ENCODE results near the gene KCTD16.

KCTD16 gene

DNA sequence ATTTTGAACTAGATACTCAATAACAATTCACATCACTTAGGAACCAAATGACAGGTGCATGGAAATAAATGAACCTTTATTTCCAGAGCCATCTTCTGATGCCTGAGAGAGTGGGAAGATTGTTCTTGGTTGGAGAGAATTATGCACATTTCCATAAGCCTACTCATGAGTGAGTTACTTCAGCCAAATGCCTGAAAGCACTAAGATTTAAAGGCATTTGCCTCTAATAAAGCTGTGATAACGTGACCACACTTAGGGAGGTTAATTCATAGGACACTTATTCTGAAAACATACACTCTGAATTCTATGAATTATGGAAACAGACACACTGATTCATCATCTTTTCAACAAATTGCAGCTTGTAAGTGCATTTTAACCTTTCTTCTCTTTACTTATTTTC lies 40.0 kb downstream of the KCTD16 start:
- DNase-seq, result no peak

DNA sequence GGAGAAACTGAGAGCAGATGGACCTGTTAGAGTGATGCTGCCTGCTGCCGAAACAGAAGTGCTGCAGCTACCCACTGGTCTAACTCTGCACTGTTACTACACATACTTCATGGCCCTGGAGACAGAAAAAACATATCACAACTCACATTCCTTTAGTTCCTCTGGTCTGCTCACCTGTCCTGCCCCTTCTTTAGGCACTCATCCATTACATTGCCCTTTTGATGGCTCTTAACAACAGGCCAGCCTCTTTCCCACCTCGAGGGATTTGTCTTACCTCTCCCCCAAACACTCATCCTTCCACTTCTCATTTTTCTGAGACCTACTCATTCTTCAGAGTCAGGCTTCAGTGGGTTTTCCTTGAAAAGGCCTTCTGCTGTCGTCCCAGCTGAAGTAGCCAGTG lies 49.2 kb downstream of the KCTD16 start:
- DNase-seq, result no peak

- no peak for DNase-seq
Measured at GRCh38 chr5:144227363-144227999, 56.8 kb downstream of the KCTD16 start.

DNA sequence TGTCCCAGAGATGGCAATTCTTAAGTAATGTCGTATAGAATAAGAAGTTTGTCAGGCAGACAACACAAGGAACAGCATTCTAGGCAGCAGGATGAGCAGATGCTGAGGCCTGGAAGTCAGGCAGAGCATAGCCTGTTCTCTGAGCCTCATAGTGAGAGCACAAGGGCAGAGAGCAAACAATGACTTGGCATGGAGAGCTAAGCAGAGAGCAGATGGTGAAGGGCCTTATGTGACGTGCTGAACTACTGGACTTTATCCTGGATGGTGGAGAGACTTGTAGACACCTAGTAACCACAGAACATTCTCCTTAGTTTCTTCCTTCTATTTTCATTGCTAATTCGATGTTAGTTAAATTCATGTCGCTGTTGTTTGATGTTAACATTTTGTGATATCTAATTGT lies 60.1 kb downstream of the KCTD16 start:
- no peak for DNase-seq

GRCh38 chr5:144232285-144232684 lies 61.6 kb downstream of the KCTD16 start:
- DNase-seq, result no peak

- DNase-seq, result no peak
Measured at GRCh38 chr5:144236499-144236898, 65.8 kb downstream of the KCTD16 start.

GRCh38 chr5:144237851-144238250 lies 67.2 kb downstream of the KCTD16 start:
- no peak for DNase-seq

GRCh38 chr5:144247131-144247530 lies 76.5 kb downstream of the KCTD16 start:
- DNase-seq, result no peak

DNA sequence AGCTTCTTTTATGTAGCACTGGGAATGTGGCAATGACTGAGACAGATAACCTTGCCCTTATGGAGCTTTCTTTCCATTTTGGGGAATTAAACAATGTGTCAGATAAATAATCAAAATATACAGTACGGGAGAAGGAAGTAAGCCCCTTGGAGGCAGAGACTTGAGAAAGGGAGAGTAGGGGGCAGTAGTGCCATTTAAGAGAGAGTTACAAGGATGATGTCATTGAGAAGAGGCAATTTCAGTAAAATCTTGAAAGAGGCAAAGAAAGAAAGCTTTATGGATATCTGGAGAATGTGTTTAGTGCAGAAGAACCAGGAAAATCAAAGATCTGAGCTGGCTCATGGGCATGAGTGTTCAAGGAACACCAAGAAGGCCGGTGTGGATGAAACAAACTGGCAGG lies 77.3 kb downstream of the KCTD16 start:
- no peak for DNase-seq

GRCh38 chr5:144249755-144250464 lies 79.2 kb downstream of the KCTD16 start:
- DNase-seq, result no peak

GRCh38 chr5:144254552-144254951 lies 83.9 kb downstream of the KCTD16 start:
- no peak for DNase-seq

DNA sequence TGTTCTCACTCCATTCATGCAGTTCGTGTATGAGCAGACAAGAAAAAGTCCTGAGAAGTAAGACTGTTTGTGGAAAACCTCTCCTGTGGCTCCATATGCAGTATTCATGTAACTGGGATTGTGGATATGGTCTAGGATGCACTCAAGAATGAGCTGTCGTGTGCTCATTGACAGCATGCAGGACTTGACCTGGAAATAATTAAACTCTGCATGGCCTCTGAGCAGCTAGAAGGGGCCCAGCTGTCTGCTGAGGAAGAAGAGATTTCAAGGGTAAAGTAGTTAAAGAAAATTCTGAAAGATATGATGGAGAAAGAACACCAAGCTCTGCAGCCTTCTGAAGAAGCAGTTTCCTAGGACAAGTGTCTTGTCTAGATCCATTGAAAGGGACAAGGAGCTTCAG lies 89.4 kb downstream of the KCTD16 start:
- DNase-seq, result no peak

DNA sequence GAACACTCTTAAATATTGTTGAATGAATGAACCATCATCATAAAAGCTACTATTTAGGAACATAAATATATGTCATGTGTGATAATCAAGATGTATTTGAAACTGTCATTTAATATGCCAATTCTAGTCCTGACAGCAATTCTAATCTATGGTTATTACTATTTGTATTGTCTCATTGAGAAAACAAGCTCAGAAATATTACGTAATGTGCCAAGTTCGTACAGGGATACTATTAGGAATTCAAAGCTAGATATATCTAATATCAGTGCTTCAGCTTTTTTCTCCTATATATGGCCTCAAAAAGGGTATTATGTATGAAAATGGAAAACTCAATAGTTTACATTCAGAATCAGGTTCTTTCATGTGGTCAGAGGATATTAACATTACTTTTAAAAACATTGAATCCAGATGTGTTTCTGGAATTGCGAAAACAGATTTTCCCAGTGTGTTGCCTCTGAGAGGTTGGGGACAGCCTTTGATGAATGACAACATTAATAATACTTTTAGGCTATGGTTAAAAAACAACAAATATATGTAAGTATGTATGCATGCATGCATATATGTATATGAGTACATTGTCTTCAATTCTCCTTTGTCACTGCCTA lies 95.1 kb downstream of the KCTD16 start:
- DNase-seq, result no peak

GRCh38 chr5:144267961-144268513 lies 97.4 kb downstream of the KCTD16 start:
- DNase-seq, result no peak

GRCh38 chr5:144273232-144274027 lies 102.8 kb downstream of the KCTD16 start:
- no peak for DNase-seq

DNA sequence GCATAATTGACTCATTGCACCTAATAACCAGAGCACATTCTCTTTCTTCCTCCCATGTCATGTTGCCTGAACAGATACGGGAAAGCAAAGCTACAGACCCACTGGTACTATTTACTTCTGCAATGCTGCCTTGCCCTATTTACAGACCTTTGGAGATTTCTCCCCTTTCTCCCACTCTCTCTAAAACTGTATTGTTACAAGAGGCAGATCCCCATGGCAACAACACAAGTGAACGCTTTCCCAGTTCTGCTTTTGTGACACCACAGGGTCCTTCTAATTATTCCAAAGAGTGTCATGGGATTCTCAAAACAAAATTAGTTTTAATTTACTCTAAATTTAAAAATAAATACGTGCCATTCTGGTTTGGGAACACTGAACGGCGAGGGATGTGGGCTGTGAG lies 104.7 kb downstream of the KCTD16 start:
- DNase-seq, result no peak

DNA sequence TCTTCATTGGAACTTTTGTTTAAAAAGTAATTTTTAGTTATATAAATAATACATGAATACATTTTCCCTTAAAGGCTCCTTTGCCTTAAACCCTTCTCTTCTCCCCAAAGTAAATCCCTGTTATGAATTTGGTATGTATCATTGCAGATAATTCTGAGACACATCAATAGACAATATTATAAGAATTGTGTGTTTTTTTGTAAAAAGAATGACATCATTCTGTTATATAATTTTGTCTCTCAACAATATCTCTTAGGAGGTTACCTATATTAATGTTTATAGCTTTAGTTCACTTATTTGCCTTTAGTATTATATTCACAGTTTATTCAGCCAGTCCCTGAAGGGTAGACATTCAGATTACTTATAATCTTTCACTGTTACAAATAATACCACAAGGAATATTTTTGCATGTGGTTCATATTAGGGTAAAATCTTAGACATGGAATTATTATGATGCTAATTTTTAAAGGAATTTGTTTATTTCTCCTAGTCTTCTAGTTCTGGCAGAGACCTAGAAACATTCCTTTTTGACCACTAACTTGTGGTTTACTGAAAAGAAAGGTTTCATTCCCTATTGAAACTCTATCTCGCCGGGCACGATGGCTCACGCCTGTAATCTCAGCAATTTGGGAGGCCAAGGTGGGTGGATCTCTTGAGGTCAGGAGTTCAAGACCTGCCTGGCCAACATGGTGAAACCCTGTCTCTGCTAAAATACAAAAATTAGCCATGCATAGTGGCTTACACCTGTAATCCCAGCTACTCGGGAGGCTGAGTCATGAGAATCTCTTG lies 105.6 kb downstream of the KCTD16 start:
- DNase-seq, result no peak

GRCh38 chr5:144281784-144282183 lies 111.1 kb downstream of the KCTD16 start:
- DNase-seq, result no peak

GRCh38 chr5:144284036-144284435 lies 113.4 kb downstream of the KCTD16 start:
- no peak for DNase-seq

DNA sequence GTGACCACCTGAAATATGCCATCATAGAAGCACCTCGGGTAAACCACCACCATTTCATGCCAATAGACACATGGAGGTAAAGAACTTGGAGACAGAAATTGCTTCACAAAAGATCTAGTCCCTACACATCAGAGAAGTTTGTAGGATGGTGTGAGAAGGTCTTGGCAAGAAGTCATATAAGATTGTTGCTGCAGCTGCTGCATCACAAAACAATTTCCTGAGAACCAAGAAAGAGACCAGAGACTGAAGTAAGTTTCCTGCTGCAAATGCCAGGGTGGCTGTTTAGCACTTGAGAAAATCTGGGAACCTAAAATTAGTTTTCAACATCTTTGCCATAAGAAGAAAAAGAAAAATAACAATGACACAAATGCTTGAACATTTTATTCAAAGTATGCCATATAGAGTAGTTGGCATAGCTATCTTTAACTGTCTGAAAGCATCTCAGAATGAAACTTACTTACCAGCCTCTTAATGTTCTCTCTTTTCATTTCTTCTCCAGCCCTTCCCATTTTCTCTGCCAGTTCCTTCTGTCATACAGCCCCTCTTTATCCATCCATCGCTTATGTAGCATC lies 114.3 kb downstream of the KCTD16 start:
- no peak for DNase-seq

GRCh38 chr5:144289277-144289676 lies 118.6 kb downstream of the KCTD16 start:
- DNase-seq, result no peak

GRCh38 chr5:144292029-144292428 lies 121.4 kb downstream of the KCTD16 start:
- no peak for DNase-seq

Data from NCI-H526 treated with DMSO at 0.1 percent for 48 hours (cell line).